Fibroblast of villous mesenchyme (primary cell): ENCODE data around the gene PAGE2. TPM values are rescaled to one million over a fixed set of nuclear protein-coding genes. Genes with fewer than 3 reads are reported as not detected.

Experiments used
- DNase-seq: peaks from one replicate; pipeline ENCODE4 v3.0.0-alpha.2; 2010; ENCODE audit warnings: low read depth
- H3K4me3 ChIP-seq: 2 replicates; pipeline ENCODE4 v1.5.1; 2011; ENCODE audit warnings: low read depth, mild to moderate bottlenecking, low read length
- CTCF ChIP-seq: IDR thresholded peaks from 2 replicates; pipeline ENCODE4 v1.5.1; 2012; ENCODE audit warnings: low read depth, mild to moderate bottlenecking, low read length; ENCODE audit not compliant: insufficient read depth
- total RNA-seq: library from RNA; depleted of rRNA; stranded (reverse); fragments of >200 nt; gene quantifications from 2 replicates; pipeline ENCODE4 v1.2.3, GENCODE V29; 2012

The PAGE2 gene
- total RNA-seq, 1 donor = not detected

GRCh38 chrX:55072286-55072685 lies 16.5 kb upstream of the PAGE2 start:
- no peak for TF ChIP-seq CTCF
- no peak for DNase-seq
- no peak overlapping the region for H3K4me3 ChIP-seq

- TF ChIP-seq CTCF = no peak
- H3K4me3 ChIP-seq = no peak within 1 kb of the TSS
- no peak for DNase-seq
Measured at GRCh38 chrX:55074851-55075467, 13.9 kb upstream of the PAGE2 start, which contains the start of gene PAGE2B. Gene PAGE2B, plus strand, starts transcription at chrX:55075030. Its CDS starts 1,012 bp downstream, at chrX:55076042.

- TF ChIP-seq CTCF = no peak
- no peak for DNase-seq
- no peak overlapping the region for H3K4me3 ChIP-seq
Measured at GRCh38 chrX:55098691-55099090, 9.9 kb downstream of the PAGE2 start.

GRCh38 chrX:55099162-55099561 lies 10.3 kb downstream of the PAGE2 start:
- TF ChIP-seq CTCF = no peak
- no peak for DNase-seq
- H3K4me3 ChIP-seq = no peak overlapping the region

- H3K4me3 ChIP-seq = no peak overlapping the region
- TF ChIP-seq CTCF = no peak
- DNase-seq = no peak
Measured at GRCh38 chrX:55102754-55103153, 13.9 kb downstream of the PAGE2 start.

- DNase-seq = no peak
- TF ChIP-seq CTCF = no peak
- no peak overlapping the region for H3K4me3 ChIP-seq
Measured at GRCh38 chrX:55107262-55107661, 18.4 kb downstream of the PAGE2 start.

GRCh38 chrX:55107911-55108310 lies 19.1 kb downstream of the PAGE2 start:
- no peak for TF ChIP-seq CTCF
- no peak for DNase-seq
- no peak overlapping the region for H3K4me3 ChIP-seq
